IPS-18c (cell line): Measurements from ENCODE around the gene PATL2.
A peak's percentile ranks its signal among the peaks of the same experiment; 100 is the strongest.
"Not testable (repeated sequence)": the region's sequence is repeated elsewhere in the genome, so short reads cannot be mapped to it uniquely, and the experiment has no call there.

Experiments used
- H3K4me3 ChIP-seq: 2 replicates; pipeline ENCODE4 v1.7.0; 2013; ENCODE audit warnings: low read depth, mild to moderate bottlenecking, low read length, moderate library complexity; ENCODE audit not compliant: insufficient read depth
- H3K9me3 ChIP-seq: one replicate; pipeline ENCODE4 v1.6.1; 2013; ENCODE audit warnings: mild to moderate bottlenecking, low read length, moderate library complexity; ENCODE audit not compliant: control insufficient read depth, insufficient read depth

The PATL2 gene

DNA sequence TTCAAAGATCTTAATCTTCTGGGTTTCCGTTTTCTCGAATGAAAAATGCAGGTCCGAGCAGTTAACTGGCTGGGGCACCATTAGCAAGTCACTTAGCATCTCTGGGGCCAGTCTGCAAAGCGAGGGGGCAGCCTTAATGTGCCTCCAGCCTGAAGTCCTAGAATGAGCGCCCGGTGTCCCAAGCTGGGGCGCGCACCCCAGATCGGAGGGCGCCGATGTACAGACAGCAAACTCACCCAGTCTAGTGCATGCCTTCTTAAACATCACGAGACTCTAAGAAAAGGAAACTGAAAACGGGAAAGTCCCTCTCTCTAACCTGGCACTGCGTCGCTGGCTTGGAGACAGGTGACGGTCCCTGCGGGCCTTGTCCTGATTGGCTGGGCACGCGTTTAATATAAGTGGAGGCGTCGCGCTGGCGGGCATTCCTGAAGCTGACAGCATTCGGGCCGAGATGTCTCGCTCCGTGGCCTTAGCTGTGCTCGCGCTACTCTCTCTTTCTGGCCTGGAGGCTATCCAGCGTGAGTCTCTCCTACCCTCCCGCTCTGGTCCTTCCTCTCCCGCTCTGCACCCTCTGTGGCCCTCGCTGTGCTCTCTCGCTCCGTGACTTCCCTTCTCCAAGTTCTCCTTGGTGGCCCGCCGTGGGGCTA lies at the start of gene PATL2, which contains the start of gene B2M:
PATL2 (minus strand) TSS at position 228 of the 647 bp plus-strand sequence. CDS start 34,833 bp downstream, outside the sequence.
B2M (plus strand) TSS at position 422 of the 647 bp plus-strand sequence; CDS start at position 452, 30 bp downstream.
- no peaks in the 10 kb centered on the region for H3K9me3 ChIP-seq
- peak within 1 kb of the TSS; percentile 83 for H3K4me3 ChIP-seq

GRCh38 chr15:44753345-44753744 lies 42.2 kb upstream of the PATL2 start:
- Histone ChIP-seq H3K9me3 (no peaks in the 10 kb centered on the region), H3K4me3 (no peak overlapping the region)

GRCh38 chr15:44743454-44743853 lies 32.3 kb upstream of the PATL2 start:
- H3K4me3 ChIP-seq, H3K9me3 ChIP-seq: not testable (repeated sequence)

- not testable (repeated sequence) for H3K4me3 ChIP-seq, H3K9me3 ChIP-seq
Measured at GRCh38 chr15:44739222-44739847, 28.2 kb upstream of the PATL2 start.

- no peak overlapping the region for H3K4me3 ChIP-seq
- no peaks in the 10 kb centered on the region for H3K9me3 ChIP-seq
Measured at GRCh38 chr15:44738340-44738984, 27.3 kb upstream of the PATL2 start.

GRCh38 chr15:44736181-44736765 lies 25.1 kb upstream of the PATL2 start, which contains the start of gene TRIM69:
Gene TRIM69 (plus strand): TSS chr15:44736528. CDS start chr15:44736705, 177 bp downstream.
- H3K9me3 ChIP-seq, result no peaks in the 10 kb centered on the region
- H3K4me3 ChIP-seq, result no peak within 1 kb of the TSS

GRCh38 chr15:44735482-44736180 lies 24.5 kb upstream of the PATL2 start:
- Histone ChIP-seq H3K9me3 (no peaks in the 10 kb centered on the region), H3K4me3 (no peak overlapping the region)

DNA sequence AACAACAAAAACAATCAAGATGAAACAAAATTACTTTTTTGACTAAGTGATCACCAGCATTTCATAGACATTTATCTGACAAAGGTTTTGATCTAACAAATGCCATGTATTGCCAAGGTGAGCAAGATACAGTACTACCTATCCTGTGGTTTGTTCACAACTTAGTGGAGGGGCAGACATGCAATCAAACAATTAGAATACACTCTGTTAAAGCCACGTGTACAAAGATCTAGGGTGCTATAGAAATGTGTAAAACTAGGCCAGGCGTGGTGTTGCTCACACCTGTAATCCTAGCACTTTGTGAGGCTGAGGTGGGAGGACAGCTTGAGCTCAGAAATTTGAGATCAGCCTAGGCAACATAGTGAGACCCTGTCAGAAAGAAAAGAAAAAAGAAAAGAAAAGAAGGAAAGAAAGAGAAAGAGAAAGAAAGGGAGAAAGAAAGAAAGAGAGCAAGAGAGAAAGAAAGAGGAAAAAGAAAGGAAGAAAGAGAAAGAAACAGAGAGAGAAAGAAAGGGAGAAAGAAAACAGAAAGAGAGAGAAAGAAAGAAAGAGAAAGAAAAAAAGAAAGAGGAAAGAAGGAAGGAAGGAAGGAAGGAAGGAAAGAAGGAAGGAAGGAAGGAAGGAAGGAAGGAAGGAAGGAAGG lies 23.8 kb upstream of the PATL2 start:
- no peaks in the 10 kb centered on the region for H3K9me3 ChIP-seq
- no peak overlapping the region for H3K4me3 ChIP-seq

GRCh38 chr15:44729408-44730127 lies 18.4 kb upstream of the PATL2 start:
- H3K4me3 ChIP-seq, result peak overlapping the region; percentile 91
- H3K9me3 ChIP-seq, result no peaks in the 10 kb centered on the region

DNA sequence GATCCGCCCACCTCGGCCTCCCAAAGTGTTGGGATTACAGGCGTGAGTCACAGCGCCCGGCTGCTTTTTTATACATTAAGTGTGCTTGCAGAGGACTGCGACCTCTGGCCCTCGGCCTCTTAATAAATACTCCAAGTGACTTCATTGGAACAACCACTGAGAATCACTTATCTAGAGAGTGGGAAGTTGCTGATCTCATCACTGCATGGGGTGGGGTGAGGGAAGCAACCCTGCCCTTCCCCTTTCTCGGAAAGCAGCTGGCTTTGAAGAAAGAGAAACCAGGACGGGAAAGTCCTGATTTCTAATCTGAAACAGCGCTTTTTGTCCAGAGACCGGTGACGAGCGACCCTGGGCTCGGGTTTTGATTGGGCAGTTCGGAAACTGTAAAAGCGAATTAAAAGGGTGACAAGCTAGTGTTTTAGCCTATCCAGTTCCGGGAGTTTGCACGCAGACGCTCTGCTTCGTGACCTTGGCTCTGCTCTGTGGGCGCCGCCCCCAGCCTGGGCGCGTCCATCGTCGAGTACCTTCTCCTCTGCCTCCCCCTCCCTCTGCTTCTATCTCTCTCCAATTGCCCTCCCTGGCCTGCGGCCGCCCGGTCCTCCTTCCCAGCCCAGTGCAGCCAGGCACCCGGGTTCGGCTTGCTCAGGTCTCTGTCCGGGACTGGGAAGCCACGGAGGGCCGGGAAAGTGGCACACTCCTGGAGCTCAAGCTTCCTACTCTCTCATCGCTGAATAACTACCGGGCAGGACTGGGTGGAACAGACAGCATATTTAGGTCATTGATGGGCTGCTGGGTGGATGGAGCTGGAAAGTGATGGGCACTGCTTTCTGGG lies 17.7 kb upstream of the PATL2 start:
- peak overlapping the region; percentile 91 for H3K4me3 ChIP-seq
- no peaks in the 10 kb centered on the region for H3K9me3 ChIP-seq

DNA sequence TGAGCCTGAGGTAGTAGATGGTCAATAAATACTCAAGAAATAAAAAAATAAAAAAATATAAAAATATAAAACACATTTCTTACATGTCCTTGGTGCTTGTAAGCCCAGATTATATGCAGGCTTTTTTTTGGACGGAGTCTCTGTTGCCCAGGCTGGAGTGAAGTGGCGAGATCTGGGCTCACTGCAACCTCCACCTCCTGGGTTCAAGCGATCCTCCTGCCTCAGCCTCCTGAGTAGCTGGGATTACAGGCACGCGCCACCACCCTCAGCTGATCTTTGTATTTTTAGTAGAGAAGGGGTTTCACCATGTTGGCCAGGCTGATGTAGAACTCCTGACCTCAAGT lies 17.1 kb upstream of the PATL2 start:
- peak overlapping the region; percentile 91; the same call in 1 of the 2 replicates for H3K4me3 ChIP-seq
- H3K9me3 ChIP-seq, result not testable (repeated sequence)

DNA sequence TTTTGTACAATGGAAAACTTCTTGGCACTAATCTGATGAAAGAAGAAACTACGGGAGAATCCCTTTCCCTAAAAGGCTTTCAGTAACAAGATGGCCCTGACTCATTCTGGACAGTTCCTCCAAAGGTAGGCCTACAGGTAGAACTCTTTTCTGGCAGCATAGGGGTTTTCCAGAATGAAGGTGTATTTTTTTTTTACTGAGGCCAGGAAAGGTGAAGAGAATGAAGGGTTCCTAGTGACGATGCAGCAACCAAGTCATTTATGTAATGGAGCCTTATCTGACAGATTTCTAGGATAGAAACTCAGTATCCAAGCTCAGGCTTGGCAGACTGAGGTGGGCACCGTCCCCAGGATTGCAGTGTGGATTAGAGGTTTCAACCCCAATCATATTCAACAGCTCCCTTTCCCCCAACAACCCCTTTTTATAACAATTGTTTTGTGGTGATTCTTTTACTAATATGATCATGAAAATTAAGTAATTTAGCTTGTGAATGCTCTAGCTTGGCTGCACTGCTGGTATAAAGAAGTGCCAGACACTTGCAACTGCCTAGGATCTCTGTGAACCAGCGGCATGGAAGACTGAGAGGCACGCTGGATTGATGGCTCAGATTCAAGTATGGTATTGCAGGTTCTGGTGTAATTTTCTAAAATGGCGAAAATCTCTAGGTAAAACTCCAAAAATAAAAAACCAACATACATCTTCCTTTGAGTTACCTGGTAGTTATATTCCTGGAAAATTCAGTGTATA lies 16.5 kb upstream of the PATL2 start:
- no peak overlapping the region for H3K4me3 ChIP-seq
- no peaks in the 10 kb centered on the region for H3K9me3 ChIP-seq

DNA sequence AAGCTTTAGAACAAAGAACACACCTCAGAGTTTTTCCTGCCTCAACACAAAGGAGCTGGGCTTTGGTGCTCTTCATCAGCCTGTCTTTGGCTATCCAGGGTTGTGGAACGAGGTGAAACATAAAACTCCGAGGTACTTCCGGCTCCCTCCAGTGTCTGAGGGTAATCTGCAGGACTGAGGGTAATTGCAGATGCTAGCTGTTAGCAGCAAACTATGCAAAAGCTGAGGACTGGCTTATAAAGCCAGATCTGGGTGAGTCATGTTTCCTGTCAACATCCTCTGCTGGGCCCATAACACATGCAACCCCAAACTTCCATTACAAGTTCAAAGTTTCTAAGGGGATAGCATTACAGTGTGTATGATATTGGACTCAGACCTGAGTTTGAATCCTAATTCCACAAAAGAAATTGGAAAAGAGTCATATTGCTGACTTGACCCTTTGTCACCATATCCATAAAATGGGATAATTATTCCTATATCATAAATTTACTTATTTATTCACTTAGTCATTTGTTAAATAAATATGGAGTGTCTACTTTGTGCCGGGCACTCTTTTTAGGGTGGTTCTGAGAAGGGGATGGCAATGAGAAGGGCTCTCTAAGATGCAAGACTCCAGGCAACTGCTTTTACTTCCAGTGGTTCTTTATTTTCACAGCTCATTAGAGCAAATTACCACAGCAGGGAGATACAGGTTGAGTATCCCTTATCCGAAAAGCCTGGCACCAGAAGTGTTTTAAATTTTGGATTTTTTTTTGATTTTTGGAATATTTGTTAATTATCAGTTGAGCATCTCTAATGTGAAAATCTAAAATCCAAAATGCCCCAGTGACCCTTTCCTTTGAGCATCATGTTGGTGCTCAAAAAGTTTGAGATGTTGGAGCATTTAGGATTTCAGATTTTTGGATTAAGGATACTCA lies 15.7 kb upstream of the PATL2 start:
- Histone ChIP-seq H3K9me3 (no peaks in the 10 kb centered on the region), H3K4me3 (no peak overlapping the region)

DNA sequence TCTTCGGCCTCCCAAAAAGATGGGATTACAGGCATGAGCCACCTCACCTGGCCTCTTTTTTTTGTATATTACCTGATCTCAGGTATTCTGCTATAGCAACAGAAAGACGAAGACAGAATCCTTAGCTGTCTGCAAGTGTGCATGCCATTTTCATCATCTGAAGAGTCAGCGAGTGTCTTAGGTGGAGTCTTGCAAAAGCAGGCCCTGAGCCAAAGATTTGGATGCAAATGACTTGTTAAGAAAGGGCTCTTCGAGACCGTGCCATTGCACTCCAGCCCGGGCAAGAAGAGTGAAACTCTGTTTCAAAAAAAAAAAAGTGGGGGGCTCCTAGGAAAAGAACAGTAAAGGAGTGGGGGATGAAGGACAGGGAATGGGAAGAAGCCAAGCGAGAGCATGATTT lies 15.0 kb upstream of the PATL2 start:
- Histone ChIP-seq H3K4me3 (no peak overlapping the region), H3K9me3 (no peaks in the 10 kb centered on the region)
